ENCODE results near the gene SYNE2. TPM values are rescaled to one million over a fixed set of nuclear protein-coding genes. Genes with fewer than 3 reads are reported as not detected.

The SYNE2 gene
- total RNA-seq, 2 experiments from 2014 or later: 150 to 212 TPM

Small RNA genes within 50 kb of the gene (microRNA-seq; reads per million reads assigned to microRNA genes)
- gene MIR548H1 (ENCODE audit: borderline replicate concordance): not detected

Small RNA genes within 50 kb of the gene (small RNA-seq; reads per million reads assigned to genes)
- not detected for gene MIR548H1
- gene RF00019: not detected
- gene RPS28P1: not detected

Other genes starting within 250 kb of the SYNE2 start
- gene WDR89, start 211.1 kb upstream of the SYNE2 start, total RNA-seq (2014; rRNA removed; shearing (Covaris generic)): 14.7 and 15.5 TPM in 2 replicates
- gene WDR89, start 211.1 kb upstream of the SYNE2 start, total RNA-seq (2022): 23.5 and 27.9 TPM in 2 replicates
- gene SGPP1, start 124.9 kb upstream of the SYNE2 start, total RNA-seq (2014; rRNA removed; shearing (Covaris generic)): 19.4 and 21.0 TPM in 2 replicates
- 35.4 and 45.4 TPM in 2 replicates for gene SGPP1, start 124.9 kb upstream of the SYNE2 start, total RNA-seq (2022)